HepG2 (cell line): ENCODE measurements around the gene HTR1D. TPM values are rescaled to one million over a fixed set of nuclear protein-coding genes. Genes with fewer than 3 reads are reported as not detected.

Source experiments
- ATAC-seq: fragments of 200-7000 bp; cut with Tn5 transposase; 3 replicates; pipeline ENCODE4 v1.9.1; 2020; ENCODE audit warnings: mild to moderate bottlenecking, moderate library complexity
- BruUV-seq: library from RNA; stranded (reverse); fragments of 400-500 nt; replicated peaks from 2 replicates; lab custom pipeline; 2021; lab: Mats Ljungman, UMichigan
- CTCF ChIA-PET: fragments of 300-600 bp; formaldehyde crosslinking; extraction: SDS; loops from one replicate; lab custom pipeline; 2021; ENCODE audit warnings: low total read pairs, inconsistent platforms, low intra/inter-chr PET ratio; lab: Yijun Ruan, JAX
- POLR2A ChIA-PET: fragments of 350-600 bp; sonication (Branson Sonifier 250); formaldehyde crosslinking; loops from one replicate; lab custom pipeline; 2020; ENCODE audit warnings: antibody characterized with exemption, inconsistent platforms; lab: Yijun Ruan, JAX
- DNase-seq: peaks from one replicate; pipeline ENCODE4 v3.0.0-alpha.2; 2015; ENCODE audit warnings: low spot score
- FAIRE-seq: peaks from 3 replicates; lab custom pipeline; 2011; peaks lifted over from hg19 to GRCh38; lab: Jason Lieb, UNC
- H2AFZ ChIP-seq: one replicate; pipeline ENCODE4 v1.6.1; 2011; ENCODE audit warnings: low read length, inconsistent platforms
- H3K27ac ChIP-seq: fragments of 300-600 bp; 3 replicates; pipeline ENCODE4 v1.8.0; 2011; ENCODE audit warnings: mixed run types, mild to moderate bottlenecking, mixed read lengths, low read length, inconsistent platforms; ENCODE audit not compliant: insufficient read depth; ENCODE audit errors: extremely low read length
- H3K27me3 ChIP-seq, 2 experiments: fragments of 200-600 bp in 1 of 2; 2 replicates in 1 of 2; 3 replicates in 1 of 2; pipeline versions ENCODE4 v1.6.0 to v1.8.0; 2011; ENCODE audit warnings: low read length in 2 of 2, mild to moderate bottlenecking in 2 of 2, moderate library complexity in 2 of 2, inconsistent platforms in 1 of 2; ENCODE audit not compliant: insufficient read depth in 2 of 2, control insufficient read depth in 1 of 2
- H3K36me3 ChIP-seq, 2 experiments: fragments of 200-600 bp in 1 of 2; replicated peaks in 1 of 2; 2 replicates in 1 of 2; 3 replicates in 1 of 2; pipeline versions ENCODE4 v1.5.1 to v1.8.0; 2011; ENCODE audit warnings: low read length in 2 of 2, inconsistent platforms in 1 of 2; ENCODE audit not compliant: insufficient read depth in 2 of 2, control insufficient read depth in 1 of 2
- H3K4me1 ChIP-seq: 2 replicates; pipeline ENCODE4 v1.5.1; 2012; ENCODE audit warnings: low read length, inconsistent platforms; ENCODE audit not compliant: insufficient read depth
- H3K4me2 ChIP-seq: 2 replicates; pipeline ENCODE4 v1.6.0; 2011; ENCODE audit warnings: low read depth, low read length, inconsistent platforms
- H3K4me3 ChIP-seq, 3 experiments: fragments of 200-600 bp in 1 of 3; sonication (generic), shearing (Covaris generic) in 1 of 3; replicated peaks in 1 of 3; 2 replicates each; pipeline ENCODE4 v1.5.1; 2011 to 2016; ENCODE audit warnings: low read length in 3 of 3, inconsistent platforms in 2 of 3, low read depth in 2 of 3, mild to moderate bottlenecking in 2 of 3, control low read depth in 1 of 3, mixed read lengths in 1 of 3; ENCODE audit not compliant: insufficient read depth in 1 of 3
- H3K79me2 ChIP-seq: one replicate; pipeline ENCODE4 v1.6.1; 2011; ENCODE audit warnings: low read length, inconsistent platforms; ENCODE audit not compliant: insufficient read depth
- H3K9ac ChIP-seq: 2 replicates; pipeline ENCODE4 v1.6.0; 2011; ENCODE audit warnings: mild to moderate bottlenecking, low read depth, low read length, inconsistent platforms; ENCODE audit not compliant: insufficient read depth
- H3K9me3 ChIP-seq: 2 replicates; pipeline ENCODE4 v1.5.1; 2012; ENCODE audit warnings: mild to moderate bottlenecking, low read length
- H4K20me1 ChIP-seq: 2 replicates; pipeline ENCODE4 v1.6.0; 2011; ENCODE audit warnings: inconsistent platforms, mild to moderate bottlenecking, low read length, moderate library complexity; ENCODE audit not compliant: insufficient read depth
- AGO2 ChIP-seq: fragments of 200-400 bp; formaldehyde crosslinking; optimal IDR thresholded peaks from 2 replicates; pipeline ENCODE3; 2017; ENCODE audit warnings: mild to moderate bottlenecking, low read depth, low read length, moderate library complexity
- BORCS8-MEF2B ChIP-seq: sonication (generic); formaldehyde crosslinking; IDR thresholded peaks from 2 replicates; pipeline ENCODE4 v1.8.0; 2022; ENCODE audit warnings: mild to moderate bottlenecking, missing genetic modification reagents
- HOXA3 ChIP-seq: sonication (generic); formaldehyde crosslinking; IDR thresholded peaks from 2 replicates; pipeline ENCODE4 v1.5.0; 2020; ENCODE audit warnings: missing genetic modification reagents
- KLF15 ChIP-seq: sonication (generic); formaldehyde crosslinking; IDR thresholded peaks from 2 replicates; pipeline ENCODE4 v1.8.1; 2023; ENCODE audit warnings: borderline replicate concordance, mild to moderate bottlenecking, inconsistent platforms, missing genetic modification reagents, mixed read lengths
- PLSCR1 ChIP-seq: sonication (generic); formaldehyde crosslinking; IDR thresholded peaks from 2 replicates; pipeline ENCODE4 v1.5.0; 2020; ENCODE audit warnings: missing genetic modification reagents, mild to moderate bottlenecking, borderline replicate concordance
- ZNF75D ChIP-seq: sonication (generic); formaldehyde crosslinking; IDR thresholded peaks from 2 replicates; pipeline ENCODE4 v1.8.1; 2023; ENCODE audit warnings: missing genetic modification reagents, mild to moderate bottlenecking, borderline replicate concordance
- WGBS: methylation state at CpG from one replicate; pipeline ENCODE4 v1.1.6; 2017; ENCODE audit warnings: low lambda C conversion rate; 5-methylcytosine and 5-hydroxymethylcytosine counted together
- in situ Hi-C: cut with HindIII; loops from 2 replicates; pipeline ENCODE4 v1.10.0; 2017; ENCODE audit warnings: low pct_unique_long_range_greater_than_20kb; ENCODE audit not compliant: extremely low pct_ligation_motif_present
- intact Hi-C: fragments of 100-400 bp; cut with micrococcal nuclease; formaldehyde crosslinking; loops from one replicate; pipeline ENCODE4 v1.10.0; 2022; ENCODE audit not compliant: unreplicated experiment
- polyA plus RNA-seq, 8 experiments: library from polyadenylated mRNA; depleted of rRNA in 3 of 8; stranded (reverse) in 7 of 8; unstranded in 1 of 8; fragments of >200 nt; fragmentation: Illumina TruSeq in 4 of 8; extraction: Trizol in 4 of 8; gene quantifications; 2 replicates each; pipeline versions ENCODE4 v1.2.1 to v1.2.3, GENCODE V29; 2011 to 2016; ENCODE audit warnings: low read depth in 4 of 8, missing spikeins in 1 of 8, mixed read lengths in 1 of 8; ENCODE audit not compliant: insufficient read depth in 1 of 8
- small RNA-seq, 3 experiments: library from RNA; depleted of rRNA; stranded (forward); fragments of <200 nt; gene quantifications; one replicate each; pipeline ENCODE3, GENCODE V24; 2012; ENCODE audit warnings: low read depth in 2 of 3, low replicate concordance in 1 of 3; ENCODE audit not compliant: insufficient read length in 3 of 3, insufficient read depth in 2 of 3
- total RNA-seq, 5 experiments: library from RNA; depleted of rRNA; stranded (reverse); fragments of >200 nt; fragmentation: Illumina TruSeq; extraction: Trizol; gene quantifications; 2 replicates each; pipeline ENCODE4 v1.2.3, GENCODE V29; 2016; ENCODE audit warnings: low read depth in 1 of 5

The HTR1D gene
- total and polyA plus RNA-seq, 2 of the 13 experiments (the other 11 are each of a cell fraction or from before 2014, with no cell fraction given) = 0.04 to 0.07 TPM

DNA sequence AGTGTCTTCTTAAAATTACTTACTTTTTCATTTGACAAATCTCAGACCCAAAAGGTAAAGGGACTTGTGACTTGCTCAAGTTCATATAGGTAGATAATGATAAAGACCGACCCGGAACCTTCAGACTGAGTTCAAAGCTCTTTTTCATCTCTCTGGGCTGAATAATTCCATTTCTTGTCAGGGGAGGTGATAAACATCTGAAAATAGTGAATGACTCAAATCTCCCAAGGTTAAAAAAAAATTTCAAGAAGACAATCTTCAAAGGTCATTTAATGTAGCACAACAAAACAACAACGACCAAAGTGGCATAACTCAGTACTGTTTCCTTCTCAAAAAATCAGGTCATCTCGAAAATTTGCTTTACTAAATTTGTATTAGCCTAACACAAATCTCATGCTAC lies 69.2 kb downstream of the HTR1D start:
- Histone ChIP-seq H4K20me1 (no peaks in the 10 kb centered on the region), H3K36me3 (no peaks in the 10 kb centered on the region), H3K27ac (peak overlapping the region; percentile 22), H3K9ac (no peak overlapping the region), H3K4me3 (no peak overlapping the region), H3K9me3 (no peaks in the 10 kb centered on the region), H3K79me2 (peaks cover 83% of the 10 kb centered on the region), H3K4me2 (peak overlapping the region; percentile 44; the same call in 1 of the 2 replicates), H3K27me3 (no peaks in the 10 kb centered on the region), H3K4me1 (peaks cover 39% of the 10 kb centered on the region), H2AFZ (no peak overlapping the region)
- ChIA-PET CTCF (no interaction called here), POLR2A (interaction anchor here (0.7 to 0.9 kb wide), 2 partner anchors 21 to 129 kb away, joined by 3 read pairs; partner anchors contain the start of genes KDM1A and LUZP1)
- intact Hi-C loops (no loop called here), in situ Hi-C loops (no loop called here)
- DNase-seq (no peak), ATAC-seq (no peak), FAIRE-seq (no peak)
- TF ChIP-seq KLF15 (no peak), PLSCR1 (CRISPR knock-in tag) (no peak), ZNF75D (no peak), HOXA3 (CRISPR knock-in tag) (no peak), BORCS8-MEF2B (no peak), AGO2 (no peak)
- no TSS peak for BruUV-seq
- WGBS = 44% methylated on average over 4 of the region's 4 CpGs

Small RNAs within 50 kb of the gene (small RNA-seq; reads per million reads assigned to genes)
- 0 reads per million in 3 experiments for gene RNU6-135P
- 0 to 0.10 (median 0) reads per million in 3 experiments for gene RNU6-514P

Other genes starting within 250 kb of the HTR1D start
- 0.90 and 1.3 TPM in 2 replicates for gene LACTBL1, start 244.6 kb downstream of the HTR1D start, total RNA-seq (2016; rRNA removed; fragmentation: Illumina TruSeq; extraction: Trizol)
- gene LACTBL1, start 244.6 kb downstream of the HTR1D start, polyA plus RNA-seq (2011; rRNA removed) = 0.12 and 0.37 TPM in 2 replicates
- gene TEX46, start 201.7 kb downstream of the HTR1D start, total RNA-seq (2016; rRNA removed; fragmentation: Illumina TruSeq; extraction: Trizol) = not detected in 2 replicates
- not detected in 2 replicates for gene TEX46, start 201.7 kb downstream of the HTR1D start, polyA plus RNA-seq (2011; rRNA removed)
- 173 and 204 TPM in 2 replicates for gene KDM1A, start 198.0 kb downstream of the HTR1D start, total RNA-seq (2016; rRNA removed; fragmentation: Illumina TruSeq; extraction: Trizol)
- 71.8 and 81.3 TPM in 2 replicates for gene KDM1A, start 198.0 kb downstream of the HTR1D start, polyA plus RNA-seq (2011; rRNA removed)
- gene LUZP1, start 48.6 kb downstream of the HTR1D start, total RNA-seq (2016; rRNA removed; fragmentation: Illumina TruSeq; extraction: Trizol) = 12.7 and 21.5 TPM in 2 replicates
- 6.9 and 7.2 TPM in 2 replicates for gene LUZP1, start 48.6 kb downstream of the HTR1D start, polyA plus RNA-seq (2011; rRNA removed)
- gene HNRNPR, start 126.8 kb upstream of the HTR1D start, total RNA-seq (2016; rRNA removed; fragmentation: Illumina TruSeq; extraction: Trizol) = 216 and 303 TPM in 2 replicates
- 93.6 and 133 TPM in 2 replicates for gene HNRNPR, start 126.8 kb upstream of the HTR1D start, polyA plus RNA-seq (2011; rRNA removed)
- gene ZNF436, start 152.3 kb upstream of the HTR1D start, total RNA-seq (2016; rRNA removed; fragmentation: Illumina TruSeq; extraction: Trizol) = 9.9 and 12.6 TPM in 2 replicates
- gene ZNF436, start 152.3 kb upstream of the HTR1D start, polyA plus RNA-seq (2011; rRNA removed) = 4.3 TPM in 2 replicates
- 81.5 and 84.6 TPM in 2 replicates for gene TCEA3, start 207.2 kb upstream of the HTR1D start, total RNA-seq (2016; rRNA removed; fragmentation: Illumina TruSeq; extraction: Trizol)
- 55.5 and 57.9 TPM in 2 replicates for gene TCEA3, start 207.2 kb upstream of the HTR1D start, polyA plus RNA-seq (2011; rRNA removed)